Ramos (cell line): Measurements from ENCODE around the gene ZNF23.

Experiments used
- in situ Hi-C: fragments of 300-500 bp; cut with MboI; formaldehyde crosslinking; loops from one replicate; pipeline ENCODE4 v1.14.3; 2022; ENCODE audit warnings: low sequenced_read_pairs; ENCODE audit not compliant: unreplicated experiment

Gene ZNF23

GRCh38 chr16:71428883-71429282, 33.2 kb downstream of the ZNF23 start:
- in situ Hi-C loops = no loop called here

- in situ Hi-C loops = no loop called here
These were observed 33.7 kb downstream of the ZNF23 start for GRCh38 chr16:71428385-71428784.

GRCh38 chr16:71426880-71427615, 35.0 kb downstream of the ZNF23 start:
- in situ Hi-C loops = no loop called here

DNA sequence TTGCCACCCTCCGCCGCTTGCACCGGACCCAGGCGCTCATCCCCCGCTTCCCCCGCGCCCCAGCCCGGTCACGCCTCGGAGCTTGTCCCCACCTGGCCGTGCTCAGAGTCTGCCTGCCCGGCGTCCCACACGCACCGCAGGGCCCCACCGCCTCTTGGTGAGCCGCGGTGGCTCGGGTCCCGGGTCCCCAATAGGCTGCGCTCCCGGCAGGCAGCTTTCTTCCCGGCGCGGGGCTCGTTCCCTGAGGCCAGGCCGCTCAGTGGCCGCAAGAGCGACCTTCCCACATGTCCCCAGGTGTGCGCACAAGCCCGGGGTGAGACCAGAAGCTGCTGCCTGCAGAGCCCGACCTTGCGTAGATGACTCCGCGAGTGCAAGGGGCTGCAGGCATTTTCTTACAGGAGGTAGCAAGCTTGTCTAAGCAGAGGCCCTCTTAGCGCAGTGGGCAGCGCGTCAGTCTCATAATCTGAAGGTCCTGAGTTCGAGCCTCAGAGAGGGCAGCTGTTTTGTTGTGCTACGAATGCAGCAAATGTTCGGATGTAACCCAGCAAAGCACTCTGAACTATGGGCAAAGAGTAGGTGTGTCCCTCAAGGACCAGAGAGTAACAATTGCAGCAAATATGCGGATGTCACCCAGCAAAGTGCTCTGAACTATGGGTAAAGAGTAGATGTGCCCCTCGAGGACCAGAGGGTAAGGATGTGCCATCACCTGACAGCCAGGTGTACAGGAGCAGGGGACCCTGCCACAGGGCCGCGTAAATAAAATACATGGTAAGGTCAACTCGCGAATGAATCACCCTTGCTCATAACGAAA, 35.8 kb downstream of the ZNF23 start:
- in situ Hi-C loops = no loop called here

DNA sequence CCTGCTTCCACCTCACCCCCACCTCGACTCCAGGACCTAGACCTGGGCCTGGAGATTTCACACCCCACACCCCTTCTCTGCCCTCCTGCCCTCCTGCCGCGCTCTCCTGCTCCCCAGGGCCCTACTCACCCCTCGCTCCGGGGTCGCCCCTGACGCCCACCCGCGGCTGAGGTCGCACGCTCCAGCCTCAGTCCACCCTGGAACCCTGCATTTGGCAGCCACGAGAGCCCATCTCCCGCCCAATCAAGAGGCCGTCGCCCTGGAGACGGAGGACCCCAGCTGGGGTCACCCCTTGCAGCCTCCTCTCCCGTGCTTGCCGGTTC, 36.3 kb downstream of the ZNF23 start:
- in situ Hi-C loops = no loop called here

DNA sequence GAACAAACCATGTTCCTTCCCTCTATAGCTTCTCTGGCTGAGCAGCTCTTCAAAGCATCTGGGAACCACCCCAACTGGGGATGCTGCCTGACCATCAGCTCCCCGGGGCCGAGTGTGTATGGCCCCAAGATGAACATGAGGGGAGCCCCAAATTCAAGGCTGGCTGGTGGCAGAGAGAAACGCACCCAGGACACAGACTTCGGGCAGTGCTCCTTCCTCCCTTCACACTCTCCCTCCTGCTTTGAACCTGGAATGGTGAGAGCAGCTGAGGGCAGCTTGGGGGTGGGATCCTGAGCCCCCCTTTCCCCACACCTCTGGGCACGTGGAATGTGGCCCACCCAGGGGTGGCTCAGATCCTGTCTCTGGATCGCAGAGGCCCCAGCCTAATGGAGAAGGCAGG, 37.4 kb downstream of the ZNF23 start:
- in situ Hi-C loops = no loop called here

GRCh38 chr16:71423865-71424264, 38.2 kb downstream of the ZNF23 start:
- in situ Hi-C loops = no loop called here

DNA sequence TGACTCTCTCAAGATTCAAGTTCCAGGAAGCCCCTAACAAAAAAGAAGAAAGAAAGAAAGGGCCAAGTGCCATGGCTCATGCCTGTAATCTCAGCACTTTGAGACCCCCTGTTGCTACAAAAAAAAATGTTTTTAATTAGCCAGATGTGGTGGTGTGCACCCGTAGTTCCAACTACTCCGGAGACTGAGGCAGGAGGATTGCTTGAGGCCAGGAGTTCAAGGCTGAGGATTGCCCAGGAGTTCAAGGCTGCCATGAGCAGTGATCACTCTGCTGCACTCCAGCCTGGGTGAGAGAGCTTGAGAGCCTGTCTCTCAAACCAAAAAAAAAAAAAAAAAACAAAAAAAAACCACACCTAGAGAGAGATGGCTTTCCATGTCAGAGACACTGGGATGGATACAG, 39.0 kb downstream of the ZNF23 start:
- in situ Hi-C loops = no loop called here

GRCh38 chr16:71421911-71422310, 40.1 kb downstream of the ZNF23 start:
- in situ Hi-C loops = no loop called here

DNA sequence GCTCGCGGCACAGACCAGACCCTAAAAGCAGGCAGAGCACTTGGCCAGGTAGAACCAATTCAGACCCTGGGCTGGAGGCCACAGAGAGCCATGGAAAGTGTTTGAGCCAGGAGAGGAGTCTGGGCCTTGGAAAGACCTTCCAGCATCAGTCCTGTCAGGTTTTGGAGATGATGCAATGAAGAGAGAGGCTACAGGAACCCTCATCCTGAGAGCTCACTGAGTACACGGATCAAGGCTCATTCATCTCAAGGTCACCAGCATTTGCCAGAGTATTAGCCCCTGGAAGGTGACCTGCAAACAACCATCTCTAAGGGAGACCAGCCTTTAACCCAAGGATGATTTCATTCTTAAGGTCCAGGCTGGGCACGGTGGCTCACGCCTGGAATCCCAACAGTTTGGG, 48.0 kb downstream of the ZNF23 start:
- in situ Hi-C loops = loop anchor here (5.0 kb wide), 1 partner anchor 198 kb away; no protein-coding TSS in a partner anchor

GRCh38 chr16:71413341-71413740, 48.7 kb downstream of the ZNF23 start:
- in situ Hi-C loops = loop anchor here (5.0 kb wide), 1 partner anchor 199 kb away; no protein-coding TSS in a partner anchor

GRCh38 chr16:71412270-71413160, 49.5 kb downstream of the ZNF23 start:
- in situ Hi-C loops = loop anchor here (5.0 kb wide), 1 partner anchor 200 kb away; no protein-coding TSS in a partner anchor

- in situ Hi-C loops = loop anchor here (5.0 kb wide), 1 partner anchor 202 kb away; no protein-coding TSS in a partner anchor
These were observed 51.9 kb downstream of the ZNF23 start for GRCh38 chr16:71410146-71410545.

GRCh38 chr16:71409011-71409775, 52.9 kb downstream of the ZNF23 start:
- in situ Hi-C loops = no loop called here

DNA sequence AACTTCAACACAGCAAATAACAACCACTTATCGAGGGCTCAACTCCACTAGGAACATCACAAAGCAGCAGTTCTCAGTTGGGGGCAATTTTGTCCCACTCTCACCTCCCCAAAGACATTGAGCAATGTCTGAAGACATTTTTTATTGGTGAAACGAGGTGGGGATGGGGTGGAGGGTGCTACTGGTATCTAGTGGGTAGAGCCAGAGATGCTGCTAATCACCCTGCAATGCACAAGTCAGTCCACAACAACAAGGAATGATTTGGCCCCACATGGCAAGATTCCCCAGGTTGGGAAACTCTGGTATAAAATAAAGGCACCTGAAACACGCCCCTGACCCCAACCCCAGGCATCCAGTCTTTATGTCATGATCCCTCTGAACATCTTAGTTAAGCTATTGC, 53.5 kb downstream of the ZNF23 start:
- in situ Hi-C loops = no loop called here

DNA sequence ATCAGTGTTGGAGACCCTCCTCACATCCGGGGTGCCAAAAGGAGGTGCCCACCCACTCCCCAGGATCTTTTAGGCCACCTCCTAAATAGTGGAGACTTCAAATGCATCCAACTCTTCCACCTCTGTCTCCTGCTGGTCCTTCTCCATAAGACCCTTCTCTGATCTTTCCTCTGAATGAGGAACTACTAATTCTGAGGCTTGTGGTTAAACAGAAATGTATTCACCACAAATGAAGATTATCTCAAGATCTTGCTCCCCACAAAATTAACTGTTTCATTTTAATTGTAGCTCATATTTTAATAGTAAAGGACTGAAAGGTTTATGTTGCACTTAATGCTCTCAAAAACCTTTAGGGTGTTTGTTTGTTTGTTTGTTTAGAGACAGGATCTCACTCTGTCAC, 54.3 kb downstream of the ZNF23 start:
- in situ Hi-C loops = no loop called here

DNA sequence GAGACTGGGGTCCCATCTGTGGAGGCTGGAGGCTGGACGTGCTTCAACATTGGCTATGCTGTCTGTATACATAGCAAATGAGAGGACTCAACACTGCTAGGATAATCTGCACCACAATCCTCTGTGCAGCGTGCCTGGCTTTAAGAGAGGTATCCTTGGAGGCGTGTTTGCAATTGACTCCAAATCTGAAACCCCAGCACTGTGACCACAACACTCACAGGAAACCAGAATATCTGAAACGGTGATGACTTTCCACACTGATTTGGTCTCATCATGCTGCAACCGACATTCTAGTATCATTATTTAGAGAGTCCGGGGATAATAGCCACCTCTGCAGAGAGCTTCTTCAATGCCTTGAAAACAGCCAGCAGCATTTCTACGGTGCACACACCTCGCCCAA, 55.3 kb downstream of the ZNF23 start:
- in situ Hi-C loops = no loop called here

GRCh38 chr16:71406316-71406715, 55.7 kb downstream of the ZNF23 start:
- in situ Hi-C loops = no loop called here

DNA sequence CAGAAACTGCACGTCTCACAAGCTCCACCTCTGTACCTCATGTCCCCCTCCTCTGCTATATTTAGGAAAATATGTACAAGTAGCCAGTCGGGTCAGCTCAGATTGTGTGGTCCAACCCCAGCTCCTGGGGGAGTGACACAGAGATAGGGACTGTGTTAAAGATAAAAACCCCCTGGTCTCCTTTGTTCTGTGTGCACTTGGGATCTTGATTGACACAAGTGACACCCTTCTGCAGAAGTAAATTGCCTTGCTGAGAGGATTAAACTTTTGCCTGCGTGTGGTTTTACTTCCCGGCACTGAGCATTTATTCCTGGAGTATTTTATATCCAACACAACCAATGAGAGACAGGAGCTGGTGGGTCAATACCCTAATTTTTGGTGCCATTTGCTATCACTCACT, 57.7 kb downstream of the ZNF23 start:
- in situ Hi-C loops = no loop called here

GRCh38 chr16:71402674-71403073, 59.4 kb downstream of the ZNF23 start:
- in situ Hi-C loops = no loop called here
